ENCODE measurements around the gene FOXN4.

Gene FOXN4

DNA sequence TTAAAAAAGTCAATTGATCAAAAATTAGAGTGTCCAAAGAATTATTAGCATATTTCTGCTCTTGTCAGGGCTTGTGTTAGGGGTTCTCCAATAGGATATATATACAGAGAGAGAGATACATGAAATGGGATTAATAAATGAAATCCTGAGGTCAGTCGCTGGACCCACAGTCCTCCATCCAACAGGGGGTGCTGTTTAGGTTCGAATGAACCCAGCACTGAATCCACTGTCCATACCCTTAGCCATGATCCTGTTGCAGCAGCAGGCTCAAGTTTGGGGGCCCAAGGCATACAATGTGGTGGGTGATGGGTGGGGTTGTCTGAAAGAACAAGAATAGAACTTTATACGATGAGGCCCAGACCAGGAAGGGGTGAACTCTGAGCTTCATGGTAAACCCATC lies 37.8 kb upstream of the FOXN4 start:
- H3K4me3 ChIP-seq (ENCODE audit: low read depth, low read length): no peak overlapping the region
- TF ChIP-seq, protein P1, sequence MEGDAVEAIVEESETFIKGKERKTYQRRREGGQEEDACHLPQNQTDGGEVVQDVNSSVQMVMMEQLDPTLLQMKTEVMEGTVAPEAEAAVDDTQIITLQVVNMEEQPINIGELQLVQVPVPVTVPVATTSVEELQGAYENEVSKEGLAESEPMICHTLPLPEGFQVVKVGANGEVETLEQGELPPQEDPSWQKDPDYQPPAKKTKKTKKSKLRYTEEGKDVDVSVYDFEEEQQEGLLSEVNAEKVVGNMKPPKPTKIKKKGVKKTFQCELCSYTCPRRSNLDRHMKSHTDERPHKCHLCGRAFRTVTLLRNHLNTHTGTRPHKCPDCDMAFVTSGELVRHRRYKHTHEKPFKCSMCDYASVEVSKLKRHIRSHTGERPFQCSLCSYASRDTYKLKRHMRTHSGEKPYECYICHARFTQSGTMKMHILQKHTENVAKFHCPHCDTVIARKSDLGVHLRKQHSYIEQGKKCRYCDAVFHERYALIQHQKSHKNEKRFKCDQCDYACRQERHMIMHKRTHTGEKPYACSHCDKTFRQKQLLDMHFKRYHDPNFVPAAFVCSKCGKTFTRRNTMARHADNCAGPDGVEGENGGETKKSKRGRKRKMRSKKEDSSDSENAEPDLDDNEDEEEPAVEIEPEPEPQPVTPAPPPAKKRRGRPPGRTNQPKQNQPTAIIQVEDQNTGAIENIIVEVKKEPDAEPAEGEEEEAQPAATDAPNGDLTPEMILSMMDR (IDR thresholded peaks at IDR 0.05; ENCODE audit: control insufficient read depth, extremely low read depth, insufficient read depth): no peak
- DNase-seq (ENCODE audit: low read depth): no peak

DNA sequence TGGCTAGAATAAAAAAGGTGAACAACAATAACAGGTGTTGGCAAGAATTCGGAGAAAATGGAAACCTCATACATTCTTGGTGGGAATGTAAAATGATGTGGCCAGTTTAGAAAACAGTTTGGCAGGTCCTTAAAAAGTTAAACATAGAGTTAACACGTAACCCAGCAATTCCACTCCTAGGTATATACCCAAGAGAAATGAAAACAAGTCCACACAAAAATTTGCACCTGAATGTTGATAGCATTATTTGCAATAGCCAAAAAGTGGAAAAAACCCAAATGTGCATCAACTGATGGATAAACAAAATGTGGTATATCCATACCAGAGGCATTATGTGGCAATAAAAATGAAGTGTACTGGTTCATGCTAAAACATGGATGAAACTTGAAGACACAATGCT lies 36.3 kb upstream of the FOXN4 start:
- no peak overlapping the region for H3K4me3 ChIP-seq (ENCODE audit: low read depth, low read length)
- TF ChIP-seq, protein P1 (IDR thresholded peaks at IDR 0.05; ENCODE audit: control insufficient read depth, extremely low read depth, insufficient read depth): no peak
- DNase-seq (ENCODE audit: low read depth): no peak

DNA sequence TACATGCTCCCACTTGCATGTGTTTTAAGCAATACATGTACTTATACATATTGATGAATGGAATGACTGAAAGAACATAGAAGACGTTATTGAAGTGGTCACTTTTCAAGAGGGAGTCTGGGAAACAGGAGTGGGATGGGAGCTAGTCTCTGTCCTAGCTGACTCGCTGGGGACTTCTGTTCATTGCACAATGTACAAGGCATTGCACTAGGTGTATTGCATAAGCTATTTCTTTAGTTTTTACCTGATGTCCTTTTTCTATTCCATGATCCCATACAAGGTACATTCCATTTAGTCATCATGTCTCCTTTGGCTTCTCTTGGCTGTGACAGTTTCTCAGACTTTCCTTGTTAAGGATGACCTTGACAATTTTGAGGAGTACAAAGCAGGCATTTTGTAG lies 34.6 kb upstream of the FOXN4 start:
- H3K4me3 ChIP-seq (ENCODE audit: low read depth, low read length): no peak overlapping the region
- TF ChIP-seq, protein P1 (IDR thresholded peaks at IDR 0.05; ENCODE audit: control insufficient read depth, extremely low read depth, insufficient read depth): no peak
- no peak for DNase-seq (ENCODE audit: low read depth)

DNA sequence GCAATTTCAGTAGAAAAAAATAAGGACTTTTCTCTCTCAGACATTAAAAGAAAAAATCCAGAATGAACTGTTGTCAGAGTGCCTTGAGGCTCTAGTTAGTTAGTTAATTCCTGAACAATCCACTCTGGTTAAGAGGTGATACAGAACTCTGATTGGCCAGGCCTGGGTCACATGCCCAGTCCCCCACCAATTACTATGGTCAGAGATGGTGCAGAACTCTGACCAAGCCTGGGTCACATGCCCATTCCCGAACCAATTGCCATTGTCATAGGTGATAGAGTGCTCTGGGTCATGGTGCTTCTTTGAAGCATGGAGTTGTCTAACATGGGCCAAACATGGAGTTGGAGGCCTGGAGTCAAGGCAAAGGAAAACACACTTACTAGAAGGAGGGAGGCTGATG lies 27.5 kb upstream of the FOXN4 start:
- no peak overlapping the region for H3K4me3 ChIP-seq (ENCODE audit: low read depth, low read length)
- TF ChIP-seq, protein P1 (IDR thresholded peaks at IDR 0.05; ENCODE audit: control insufficient read depth, extremely low read depth, insufficient read depth): no peak
- no peak for DNase-seq (ENCODE audit: low read depth)

DNA sequence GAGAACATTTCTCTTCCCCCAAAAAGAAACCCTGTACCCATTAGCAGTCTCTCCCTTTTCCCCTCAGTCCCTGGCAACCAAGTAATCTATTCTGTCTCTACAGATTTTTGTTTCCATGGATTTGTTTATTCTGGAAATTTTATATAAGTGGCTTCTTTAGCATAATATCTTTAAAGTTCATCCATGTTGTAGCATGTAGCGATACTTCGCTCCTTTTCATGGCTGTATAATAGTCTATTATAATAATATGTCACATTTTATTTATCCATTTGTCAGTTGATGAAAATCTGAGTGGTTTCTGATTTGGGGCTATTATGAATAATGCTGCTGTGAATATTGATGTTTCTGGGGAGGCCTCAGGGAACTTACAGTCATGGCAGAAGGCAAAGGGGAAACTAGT lies 25.8 kb upstream of the FOXN4 start:
- DNase-seq (ENCODE audit: low read depth): no peak
- H3K4me3 ChIP-seq (ENCODE audit: low read depth, low read length): no peak overlapping the region
- TF ChIP-seq, protein P1 (IDR thresholded peaks at IDR 0.05; ENCODE audit: control insufficient read depth, extremely low read depth, insufficient read depth): no peak

DNA sequence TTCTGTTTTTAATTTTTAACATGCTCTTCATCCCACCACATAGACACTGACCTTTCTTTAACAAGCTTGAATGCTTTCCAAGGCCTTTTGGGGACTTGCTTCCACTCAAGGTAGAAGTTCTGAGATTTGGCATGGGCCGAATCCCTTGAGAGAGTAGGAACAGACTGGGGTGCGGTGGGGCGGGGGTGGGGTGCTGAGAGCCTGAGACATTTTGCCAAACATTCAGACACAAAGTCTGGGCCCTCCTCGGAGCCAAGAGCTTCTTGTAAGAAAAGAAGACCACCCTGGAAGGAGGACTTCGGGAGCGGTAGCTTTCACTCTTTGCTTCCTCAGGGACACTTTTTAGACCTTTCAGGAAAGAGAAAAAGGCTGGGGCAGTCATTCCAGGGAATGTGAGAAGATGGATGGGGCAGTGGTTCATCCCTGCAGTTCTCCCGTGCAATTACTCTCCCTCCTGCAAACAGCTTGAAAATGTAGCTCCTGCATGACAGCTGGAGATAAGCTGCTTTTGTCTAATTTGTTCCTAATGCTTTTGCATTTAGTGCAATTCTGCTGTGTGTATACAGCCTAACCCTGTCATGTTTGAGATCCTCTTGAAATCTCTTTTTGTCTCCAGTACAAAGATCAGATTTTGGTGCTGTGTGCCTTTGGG lies 22.3 kb upstream of the FOXN4 start:
- TF ChIP-seq, protein P1 (IDR thresholded peaks at IDR 0.05; ENCODE audit: control insufficient read depth, extremely low read depth, insufficient read depth): no peak
- no peak overlapping the region for H3K4me3 ChIP-seq (ENCODE audit: low read depth, low read length)
- DNase-seq (ENCODE audit: low read depth): no peak

All from LNCaP clone FGC (cell line).